Aorta (tissue), 5 donors: ENCODE data around the gene WHRN. TPM values are rescaled to one million over a fixed set of nuclear protein-coding genes. Genes with fewer than 3 reads are reported as not detected.

ENCODE experiments used
- ATAC-seq: fragments of 200-7000 bp; cut with Tn5 transposase; one replicate; pipeline ENCODE4 v1.9.1; 2022; ENCODE audit warnings: moderate library complexity; ENCODE audit not compliant: low FRiP score
- DNase-seq, 2 donors: peaks; one replicate each; pipeline ENCODE4 v3.0.0-alpha.2; 2020
- H3K27ac ChIP-seq, 2 donors: one replicate each; pipeline ENCODE4 v1.5.1; 2013; ENCODE audit warnings: low read length in 2 of 2, mild to moderate bottlenecking in 2 of 2, moderate library complexity in 2 of 2, control low read depth in 1 of 2, inconsistent platforms in 1 of 2, low read depth in 1 of 2
- H3K27me3 ChIP-seq, 2 donors: one replicate each; pipeline ENCODE4 v1.6.1; 2013; ENCODE audit warnings: control low read depth in 1 of 2, low read length in 1 of 2, mild to moderate bottlenecking in 1 of 2, moderate library complexity in 1 of 2; ENCODE audit not compliant: insufficient read depth in 2 of 2, control insufficient read depth in 1 of 2
- H3K36me3 ChIP-seq, 2 donors: one replicate each; pipeline ENCODE4 v1.6.1; 2013; ENCODE audit warnings: control low read depth in 1 of 2, low read length in 1 of 2, mild to moderate bottlenecking in 1 of 2; ENCODE audit not compliant: insufficient read depth in 2 of 2, control insufficient read depth in 1 of 2
- H3K4me1 ChIP-seq, 2 donors: one replicate each; pipeline ENCODE4 v1.6.1; 2013; ENCODE audit warnings: low read length in 2 of 2, control low read depth in 1 of 2, mild to moderate bottlenecking in 1 of 2, moderate library complexity in 1 of 2; ENCODE audit not compliant: insufficient read depth in 2 of 2, control insufficient read depth in 1 of 2
- H3K4me3 ChIP-seq, 2 donors: one replicate each; pipeline ENCODE4 v1.5.1; 2013; ENCODE audit warnings: low read length in 2 of 2, control low read depth in 1 of 2, mild to moderate bottlenecking in 1 of 2
- H3K9me3 ChIP-seq: one replicate; pipeline ENCODE4 v1.6.1; 2013; ENCODE audit warnings: mild to moderate bottlenecking, low read length; ENCODE audit not compliant: control insufficient read depth
- WGBS, 2 donors: extraction: QIAGEN DNeasy Blood & Tissue Kit; methylation state at CpG; one replicate each; pipeline ENCODE4 v1.1.7; 2013; 5-methylcytosine and 5-hydroxymethylcytosine counted together
- intact Hi-C, 2 donors: fragments of 100-400 bp; cut with DNase I; formaldehyde crosslinking; loops; one replicate each; pipeline versions ENCODE4 v1.14.2 to v1.15.0; 2022
- polyA plus RNA-seq, 2 donors: library from polyadenylated mRNA; stranded (reverse); fragments of 200-250 nt; gene quantifications; one replicate each; pipeline ENCODE4 v1.2.3, GENCODE V29; 2013
- total RNA-seq, 2 donors: library from RNA; stranded (reverse); fragmentation: NEBNext Ultra II Directional; extraction: Animal tissue kit (Norgen Biotek cat#: 25700); gene quantifications; one replicate each; pipeline ENCODE4 v1.2.1, GENCODE V29; 2021
- donor health status: healthy with polysubstance abuse.
- donor health status: Bipolar disorder and iron deficiency.
- donor health status: DM: no; HTN: no; CAD: no.
- donor health status: DM: no; HTN: no; CAD: no.
- donor health status: DM: yes; HTN: yes; CAD: no.

The WHRN gene
- total and polyA plus RNA-seq, 4 donors: 1.5 to 4.0 (median 3.6) TPM

DNA sequence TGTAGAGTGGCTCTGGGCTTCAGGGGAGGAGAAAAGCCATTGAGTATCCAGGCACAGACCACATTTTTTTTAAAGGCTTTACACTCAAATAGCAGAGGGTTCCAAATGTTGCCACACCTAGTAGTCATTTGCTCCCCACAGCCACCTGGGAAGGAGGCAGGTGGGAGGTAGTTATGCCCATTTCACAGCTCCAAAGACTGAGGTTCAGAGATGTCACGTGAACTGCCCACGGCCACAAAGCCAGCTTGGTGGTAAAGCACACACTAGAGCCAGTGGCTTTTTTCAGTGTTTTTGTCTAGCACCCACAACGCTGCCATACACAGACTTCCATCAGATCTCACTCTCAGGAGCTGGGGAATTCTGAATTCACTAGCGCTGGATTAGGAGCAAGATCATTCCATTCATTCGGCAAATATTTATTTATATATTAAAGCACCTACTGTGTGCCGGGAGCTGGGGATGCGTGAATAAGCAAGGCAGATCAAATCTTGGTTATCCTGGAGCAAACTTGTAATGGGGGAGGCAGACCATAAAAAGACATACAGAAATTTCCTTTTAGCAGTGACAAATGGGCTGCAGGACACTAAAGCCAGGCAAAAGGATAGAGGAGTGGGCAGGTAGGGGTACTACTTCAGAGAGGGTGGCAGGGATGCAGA lies 7.4 kb downstream of the WHRN start:
- H3K27ac ChIP-seq: no peak overlapping the region
- WGBS, 2 donors: 89 to 94% methylated on average over 7 of the region's 7 CpGs
- H3K27me3 ChIP-seq: no peaks in the 10 kb centered on the region
- no peaks in the 10 kb centered on the region for H3K9me3 ChIP-seq
- no peak for DNase-seq
- no peaks in the 10 kb centered on the region for H3K4me1 ChIP-seq
- H3K36me3 ChIP-seq: no peaks in the 10 kb centered on the region
- ATAC-seq: no peak
- intact Hi-C loops: no loop called here
- no peak overlapping the region for H3K4me3 ChIP-seq

- ATAC-seq (no peak), DNase-seq (no peak)
- Histone ChIP-seq H3K9me3 (no peaks in the 10 kb centered on the region), H3K36me3 (no peaks in the 10 kb centered on the region), H3K27me3 (no peaks in the 10 kb centered on the region), H3K4me3 (no peak overlapping the region), H3K27ac (no peak overlapping the region), H3K4me1 (no peaks in the 10 kb centered on the region)
- WGBS, 2 donors: 51 to 59% methylated on average over 2 of the region's 2 CpGs
- intact Hi-C loops: no loop called here
Observed at GRCh38 chr9:114497236-114497635, 8.0 kb downstream of the WHRN start.

DNA sequence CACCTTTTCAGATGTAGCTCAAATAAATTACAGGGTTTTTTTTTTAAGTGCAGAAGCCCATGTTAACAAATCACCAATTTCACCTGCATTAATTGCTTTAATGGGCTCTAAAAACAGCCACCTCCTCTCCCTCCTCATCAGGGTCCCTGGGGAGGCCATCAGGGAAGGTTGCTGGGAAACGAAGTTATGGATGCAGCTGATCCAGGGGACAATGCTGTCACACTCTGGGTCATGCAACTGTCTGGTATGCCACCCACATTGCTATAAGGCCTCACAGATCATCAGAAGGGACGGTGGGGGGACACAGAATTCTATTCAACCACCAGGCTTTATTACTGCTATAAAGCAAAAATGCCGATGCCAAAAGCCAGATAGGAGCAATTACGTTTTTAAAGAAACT lies 9.3 kb downstream of the WHRN start:
- no peaks in the 10 kb centered on the region for H3K36me3 ChIP-seq
- H3K9me3 ChIP-seq: no peaks in the 10 kb centered on the region
- H3K4me3 ChIP-seq: no peak overlapping the region
- no peak for ATAC-seq
- 73 to 88% methylated on average over 4 of the region's 4 CpGs for WGBS, 2 donors
- intact Hi-C loops: no loop called here
- H3K4me1 ChIP-seq: no peaks in the 10 kb centered on the region
- H3K27ac ChIP-seq: no peak overlapping the region
- DNase-seq: no peak
- no peaks in the 10 kb centered on the region for H3K27me3 ChIP-seq

DNA sequence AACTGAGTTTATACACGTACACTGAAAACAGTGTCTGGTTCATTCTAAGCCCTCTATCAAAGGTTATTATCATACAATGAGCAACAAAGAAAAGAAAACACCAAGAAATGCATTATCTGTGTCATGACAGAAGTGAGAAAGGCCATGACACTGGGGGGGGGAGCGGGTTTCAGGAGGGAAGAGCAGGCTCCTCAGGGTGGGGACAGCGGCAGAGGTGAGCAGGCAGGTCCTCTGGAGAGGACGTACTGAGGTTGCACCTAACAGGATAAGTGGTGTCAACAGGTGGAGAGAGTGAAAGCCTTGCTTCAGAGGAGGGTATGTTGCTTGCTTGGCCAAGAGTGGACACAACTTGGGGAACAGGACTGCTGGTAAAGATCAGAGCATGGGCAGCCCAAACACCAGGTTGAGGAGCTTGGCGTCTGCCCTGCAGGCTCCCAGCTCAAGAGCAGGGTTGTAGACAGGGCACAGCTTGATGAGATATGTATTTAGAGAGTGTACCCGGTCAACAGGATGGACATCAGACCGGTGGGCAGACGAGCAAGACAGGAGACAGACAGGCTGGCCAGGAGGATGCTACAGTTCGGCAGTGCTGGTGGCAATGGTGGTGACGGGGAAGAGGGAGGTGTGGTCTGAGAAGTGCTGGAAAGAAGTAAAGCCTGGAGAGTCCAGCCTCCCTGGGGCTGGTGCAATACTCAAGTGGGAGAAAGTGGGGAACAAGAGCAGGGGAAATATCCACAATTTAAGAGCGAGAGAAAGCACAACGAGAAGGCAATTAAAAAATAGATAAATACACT lies 10.3 kb downstream of the WHRN start:
- Histone ChIP-seq H3K27me3 (no peaks in the 10 kb centered on the region), H3K27ac (no peak overlapping the region), H3K4me3 (no peak overlapping the region), H3K9me3 (no peaks in the 10 kb centered on the region), H3K36me3 (no peaks in the 10 kb centered on the region), H3K4me1 (no peaks in the 10 kb centered on the region)
- WGBS, 2 donors: 66% methylated on average over 12 of the region's 12 CpGs
- DNase-seq: no peak
- ATAC-seq: no peak
- intact Hi-C loops: no loop called here

- H3K27ac ChIP-seq: no peak overlapping the region
- H3K27me3 ChIP-seq: no peaks in the 10 kb centered on the region
- 65 to 78% methylated on average over 8 of the region's 8 CpGs for WGBS, 2 donors
- H3K4me3 ChIP-seq: no peak overlapping the region
- H3K36me3 ChIP-seq: no peaks in the 10 kb centered on the region
- DNase-seq: no peak
- no peaks in the 10 kb centered on the region for H3K9me3 ChIP-seq
- no peak for ATAC-seq
- intact Hi-C loops: no loop called here
- no peaks in the 10 kb centered on the region for H3K4me1 ChIP-seq
Observed at GRCh38 chr9:114493521-114494184, 11.6 kb downstream of the WHRN start.

GRCh38 chr9:114492991-114493390 lies 12.3 kb downstream of the WHRN start:
- no peak for DNase-seq
- WGBS, 2 donors: 93 to 96% methylated on average over 7 of the region's 7 CpGs
- H3K36me3 ChIP-seq: no peaks in the 10 kb centered on the region
- H3K4me1 ChIP-seq: no peaks in the 10 kb centered on the region
- no peaks in the 10 kb centered on the region for H3K27me3 ChIP-seq
- H3K9me3 ChIP-seq: no peaks in the 10 kb centered on the region
- no peak overlapping the region for H3K27ac ChIP-seq
- no peak overlapping the region for H3K4me3 ChIP-seq
- intact Hi-C loops: no loop called here
- ATAC-seq: no peak

GRCh38 chr9:114491430-114492003 lies 13.8 kb downstream of the WHRN start:
- WGBS, 2 donors: 80 to 84% methylated on average over 17 of the region's 17 CpGs
- Histone ChIP-seq H3K9me3 (no peaks in the 10 kb centered on the region), H3K4me3 (no peak overlapping the region), H3K27me3 (no peaks in the 10 kb centered on the region), H3K27ac (no peak overlapping the region), H3K4me1 (no peaks in the 10 kb centered on the region), H3K36me3 (no peaks in the 10 kb centered on the region)
- DNase-seq (no peak), ATAC-seq (no peak)
- intact Hi-C loops: no loop called here

GRCh38 chr9:114489928-114490327 lies 15.3 kb downstream of the WHRN start:
- Histone ChIP-seq H3K36me3 (no peaks in the 10 kb centered on the region), H3K4me1 (no peaks in the 10 kb centered on the region), H3K27me3 (no peaks in the 10 kb centered on the region), H3K4me3 (no peak overlapping the region), H3K27ac (no peak overlapping the region), H3K9me3 (no peaks in the 10 kb centered on the region)
- 93 to 94% methylated on average over 12 of the region's 12 CpGs for WGBS, 2 donors
- DNase-seq (no peak), ATAC-seq (no peak)
- intact Hi-C loops: loop anchor here in 1 of 2 donors (5.0 kb wide), 1 partner anchor 47 kb away; no protein-coding TSS in a partner anchor
